Endothelial cell of umbilical vein (primary cell): ENCODE data around the gene SMS. TPM values are rescaled to one million over a fixed set of nuclear protein-coding genes. Genes with fewer than 3 reads are reported as not detected.

Experiments used
- BruUV-seq: library from RNA; stranded (reverse); fragments of 400-500 nt; replicated peaks from 2 replicates; lab custom pipeline; 2021; lab: Mats Ljungman, UMichigan
- CTCF ChIA-PET: fragments of 300-600, 350-600 bp; sonication (Branson Sonifier 250); formaldehyde crosslinking; loops from one replicate; lab custom pipeline; 2021; ENCODE audit warnings: antibody characterized with exemption, inconsistent platforms; lab: Charles Lee
- POLR2A ChIA-PET: fragments of 300-600, 350-600 bp; sonication (Branson Sonifier 250); formaldehyde crosslinking; loops from one replicate; lab custom pipeline; 2021; ENCODE audit warnings: antibody characterized with exemption, inconsistent platforms; lab: Charles Lee
- DNase-seq: peaks from one replicate; pipeline ENCODE4 v3.0.0-alpha.2; 2011; ENCODE audit warnings: low read depth, low spot score
- FAIRE-seq: peaks from 2 replicates; lab custom pipeline; 2011; peaks lifted over from hg19 to GRCh38; lab: Jason Lieb, UNC
- H2AFZ ChIP-seq: 2 replicates; pipeline ENCODE4 v1.6.0; 2012; ENCODE audit warnings: low read depth, low read length, control low read depth, inconsistent platforms
- H3K27ac ChIP-seq: 2 replicates; pipeline ENCODE4 v1.5.1; 2011; ENCODE audit warnings: low read depth, mild to moderate bottlenecking, control low read depth, low read length, moderate library complexity; ENCODE audit not compliant: insufficient read depth
- H3K27me3 ChIP-seq, 2 experiments: 2 replicates each; pipeline versions ENCODE4 v1.6.0 to v1.6.1; 2011; ENCODE audit warnings: low read length in 2 of 2, mixed read lengths in 1 of 2; ENCODE audit not compliant: control insufficient read depth in 2 of 2, insufficient read depth in 2 of 2
- H3K36me3 ChIP-seq, 2 experiments: 2 replicates in 1 of 2; 3 replicates in 1 of 2; pipeline ENCODE4 v1.5.1; 2011; ENCODE audit warnings: low read length in 2 of 2, mild to moderate bottlenecking in 1 of 2, moderate library complexity in 1 of 2; ENCODE audit not compliant: control insufficient read depth in 2 of 2, insufficient read depth in 2 of 2; ENCODE audit errors: extremely low read depth in 1 of 2
- H3K4me1 ChIP-seq: 3 replicates; pipeline ENCODE4 v1.5.1; 2011; ENCODE audit warnings: mild to moderate bottlenecking, low read length; ENCODE audit not compliant: control insufficient read depth, insufficient read depth; ENCODE audit errors: extremely low read depth
- H3K4me2 ChIP-seq: 2 replicates; pipeline ENCODE4 v1.6.1; 2011; ENCODE audit warnings: low read length, control low read depth, mixed read lengths; ENCODE audit not compliant: insufficient read depth
- H3K4me3 ChIP-seq, 3 experiments: fragments of 200-600 bp in 1 of 3; sonication (generic), shearing (Covaris generic) in 1 of 3; replicated peaks in 1 of 3; 2 replicates each; pipeline ENCODE4 v1.5.1; 2011 to 2016; ENCODE audit warnings: control low read depth in 3 of 3, low read length in 3 of 3, mild to moderate bottlenecking in 2 of 3, inconsistent platforms in 1 of 3, low read depth in 1 of 3, moderate library complexity in 1 of 3; ENCODE audit not compliant: insufficient read depth in 1 of 3
- H3K79me2 ChIP-seq: 2 replicates; pipeline ENCODE4 v1.6.0; 2012; ENCODE audit warnings: low read length, inconsistent platforms; ENCODE audit not compliant: control insufficient read depth, insufficient read depth
- H3K9ac ChIP-seq: replicated peaks from 2 replicates; pipeline ENCODE3; 2011; ENCODE audit warnings: low read length, control low read depth; ENCODE audit not compliant: insufficient read depth; ENCODE audit errors: extremely low read depth
- H3K9me1 ChIP-seq: replicated peaks from 3 replicates; pipeline ENCODE4 v1.6.0; 2011; ENCODE audit warnings: mild to moderate bottlenecking, low read length; ENCODE audit not compliant: control insufficient read depth, insufficient read depth; ENCODE audit errors: extremely low read depth
- H3K9me3 ChIP-seq: replicated peaks from 2 replicates; pipeline ENCODE4 v1.5.1; 2012; ENCODE audit warnings: low read length, inconsistent platforms; ENCODE audit not compliant: control insufficient read depth, insufficient read depth
- H4K20me1 ChIP-seq: replicated peaks from 2 replicates; pipeline ENCODE3; 2011; ENCODE audit warnings: mild to moderate bottlenecking, low read length; ENCODE audit not compliant: control insufficient read depth, insufficient read depth; ENCODE audit errors: extremely low read depth
- EZH2 ChIP-seq: IDR thresholded peaks from 2 replicates; pipeline ENCODE4 v1.6.1; 2012; ENCODE audit warnings: borderline replicate concordance, low read depth, mild to moderate bottlenecking, moderate library complexity, low read length, inconsistent platforms; ENCODE audit not compliant: severe bottlenecking
- FOS ChIP-seq: IDR thresholded peaks from 2 replicates; pipeline ENCODE4 v1.6.1; 2011; ENCODE audit warnings: mild to moderate bottlenecking, low read length, moderate library complexity, borderline replicate concordance; ENCODE audit not compliant: insufficient read depth
- GATA2 ChIP-seq: IDR thresholded peaks from 2 replicates; pipeline ENCODE4 v1.7.0; 2011; ENCODE audit warnings: low read depth, mild to moderate bottlenecking, moderate library complexity, mixed read lengths, low read length; ENCODE audit not compliant: insufficient read length, insufficient read depth
- JUN ChIP-seq: IDR thresholded peaks from 2 replicates; pipeline ENCODE4 v1.6.1; 2011; ENCODE audit warnings: borderline replicate concordance, low read depth; ENCODE audit not compliant: insufficient read length, insufficient read depth
- MYC ChIP-seq: IDR thresholded peaks from one replicate; pipeline ENCODE4 v1.6.1; 2011; ENCODE audit warnings: mild to moderate bottlenecking, low read depth, low read length
- POLR2A ChIP-seq: IDR thresholded peaks from 2 replicates; pipeline ENCODE4 v1.6.1; 2012; ENCODE audit warnings: low read depth, mild to moderate bottlenecking, control low read depth, low read length
- POLR2AphosphoS5 ChIP-seq: IDR thresholded peaks from 2 replicates; pipeline ENCODE4 v1.6.1; 2012; ENCODE audit warnings: low read depth, mild to moderate bottlenecking, control low read depth, low read length, moderate library complexity; ENCODE audit not compliant: insufficient read depth
- dilution Hi-C: fragments of 300-500 bp; cut with MboI; formaldehyde crosslinking; loops from one replicate; pipeline ENCODE4 v1.15.0; 2019; ENCODE audit warnings: low sequenced_read_pairs; ENCODE audit not compliant: extremely low pct_ligation_motif_present
- intact Hi-C: fragments of 100-400 bp; cut with micrococcal nuclease; formaldehyde crosslinking; loops from one replicate; pipeline ENCODE4 v1.10.0; 2022
- polyA plus RNA-seq, 4 experiments: library from polyadenylated mRNA; depleted of rRNA in 3 of 4; stranded (reverse) in 3 of 4; unstranded in 1 of 4; fragments of >200 nt; gene quantifications; 2 replicates each; pipeline versions ENCODE4 v1.2.1 to v1.2.3, GENCODE V29; 2011 to 2012; ENCODE audit warnings: missing spikeins in 1 of 4
- total RNA-seq: library from RNA; stranded (reverse); gene quantifications from 2 replicates; pipeline ENCODE4 v1.2.3, GENCODE V29; 2021
- TF ChIP-seq, protein P1 (sequence below), 2 donors: IDR thresholded peaks; 1 replicate in 1 of 2; 2 replicates in 1 of 2; pipeline ENCODE4 v1.5.1; 2011; ENCODE audit warnings: low read length in 2 of 2, mild to moderate bottlenecking in 2 of 2, moderate library complexity in 2 of 2, control low read depth in 1 of 2, inconsistent platforms in 1 of 2, low read depth in 1 of 2; ENCODE audit not compliant: insufficient read depth in 1 of 2; ENCODE audit errors: extremely low read depth in 1 of 2
- TF ChIP-seq, protein P2 (sequence below): IDR thresholded peaks from 2 replicates; pipeline ENCODE4 v1.6.1; 2011; ENCODE audit not compliant: insufficient read depth, insufficient read length

Gene SMS
- total and polyA plus RNA-seq, 2 donors (not counting 3 experiments of a cell fraction or from before 2014, with no cell fraction given) = 57.1 to 173 TPM

DNA sequence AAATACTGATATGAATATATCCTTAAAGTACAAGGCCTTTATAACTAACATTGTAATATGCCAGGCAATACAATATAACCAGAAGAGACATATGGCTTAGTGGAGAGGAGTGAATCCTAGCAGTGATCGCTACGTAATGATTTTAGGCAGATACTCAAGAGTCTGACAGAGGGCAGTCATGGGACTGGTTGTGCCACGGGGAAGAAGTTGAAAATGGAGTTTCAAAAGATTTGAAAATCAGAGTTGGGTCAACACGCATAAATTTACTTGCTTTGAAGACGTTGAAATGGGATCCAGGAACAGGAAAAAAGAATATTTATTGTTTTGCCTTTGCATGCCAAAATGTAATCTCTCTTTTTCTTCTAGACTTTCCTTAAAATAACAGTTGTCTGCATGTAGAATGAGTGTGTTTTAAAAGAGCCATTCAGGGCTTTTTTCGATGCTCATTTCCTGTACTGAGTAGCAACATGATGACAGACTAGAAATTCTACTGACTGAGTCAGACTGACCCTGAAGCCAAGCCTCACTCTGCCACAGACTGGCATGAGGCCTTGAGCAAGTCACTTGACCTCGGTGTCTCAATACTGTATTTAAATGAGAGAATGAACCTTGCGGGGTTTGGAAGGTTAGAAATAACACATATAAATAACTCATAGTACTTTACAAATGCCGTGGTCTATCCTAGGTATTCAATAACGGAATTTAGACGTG, 8.1 kb upstream of the SMS start:
- no peaks in the 10 kb centered on the region for H3K27me3 ChIP-seq
- H3K27ac ChIP-seq = peak overlapping the region; percentile 94
- peak overlapping the region; percentile 25 for H3K4me2 ChIP-seq
- ChIA-PET CTCF (no interaction called here), POLR2A (interaction anchor here (0.6 kb wide), 1 partner anchor 63 kb away, joined by 3 read pairs; no protein-coding TSS in a partner anchor)
- H3K9me3 ChIP-seq = no peaks in the 10 kb centered on the region
- BruUV-seq = TSS peak; percentile 55
- H3K4me1 ChIP-seq = peaks cover 21% of the 10 kb centered on the region
- intact Hi-C loops = loop anchor here (1.0 kb wide), 1 partner anchor 8 kb away; the partner anchor contains the start of gene SMS
- dilution Hi-C loops = no loop called here
- no peak overlapping the region for H3K4me3 ChIP-seq
- peak; percentile 89 for DNase-seq
- H3K36me3 ChIP-seq = no peaks in the 10 kb centered on the region
- H3K9me1 ChIP-seq = no peaks in the 10 kb centered on the region
- peak overlapping the region; percentile 37 for H2AFZ ChIP-seq
- H4K20me1 ChIP-seq = no peaks in the 10 kb centered on the region
- peak; percentile 97 for FAIRE-seq
- H3K79me2 ChIP-seq = no peaks in the 10 kb centered on the region
- peak overlapping the region; percentile 57 for H3K9ac ChIP-seq
- TF ChIP-seq, protein P1, sequence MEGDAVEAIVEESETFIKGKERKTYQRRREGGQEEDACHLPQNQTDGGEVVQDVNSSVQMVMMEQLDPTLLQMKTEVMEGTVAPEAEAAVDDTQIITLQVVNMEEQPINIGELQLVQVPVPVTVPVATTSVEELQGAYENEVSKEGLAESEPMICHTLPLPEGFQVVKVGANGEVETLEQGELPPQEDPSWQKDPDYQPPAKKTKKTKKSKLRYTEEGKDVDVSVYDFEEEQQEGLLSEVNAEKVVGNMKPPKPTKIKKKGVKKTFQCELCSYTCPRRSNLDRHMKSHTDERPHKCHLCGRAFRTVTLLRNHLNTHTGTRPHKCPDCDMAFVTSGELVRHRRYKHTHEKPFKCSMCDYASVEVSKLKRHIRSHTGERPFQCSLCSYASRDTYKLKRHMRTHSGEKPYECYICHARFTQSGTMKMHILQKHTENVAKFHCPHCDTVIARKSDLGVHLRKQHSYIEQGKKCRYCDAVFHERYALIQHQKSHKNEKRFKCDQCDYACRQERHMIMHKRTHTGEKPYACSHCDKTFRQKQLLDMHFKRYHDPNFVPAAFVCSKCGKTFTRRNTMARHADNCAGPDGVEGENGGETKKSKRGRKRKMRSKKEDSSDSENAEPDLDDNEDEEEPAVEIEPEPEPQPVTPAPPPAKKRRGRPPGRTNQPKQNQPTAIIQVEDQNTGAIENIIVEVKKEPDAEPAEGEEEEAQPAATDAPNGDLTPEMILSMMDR (IDR thresholded peaks at IDR 0.05; ENCODE audit: extremely low read depth in 1 of 2, insufficient read depth in 1 of 2, low read depth in 1 of 2, low read length in 2 of 2) = no peak
- no peak for TF ChIP-seq POLR2A
- TF ChIP-seq FOS = peak; percentile 67
- TF ChIP-seq JUN = peak; percentile 34
- TF ChIP-seq POLR2AphosphoS5 = peak; percentile 52
- TF ChIP-seq MYC = no peak
- TF ChIP-seq GATA2 = no peak
- TF ChIP-seq EZH2 = no peak
- TF ChIP-seq, protein P2, sequence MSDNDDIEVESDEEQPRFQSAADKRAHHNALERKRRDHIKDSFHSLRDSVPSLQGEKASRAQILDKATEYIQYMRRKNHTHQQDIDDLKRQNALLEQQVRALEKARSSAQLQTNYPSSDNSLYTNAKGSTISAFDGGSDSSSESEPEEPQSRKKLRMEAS = no peak
